ENCODE data around the gene ZYX.

- no peak for TF ChIP-seq CTCF (IDR thresholded peaks at IDR 0.05)
- TF ChIP-seq POLR2AphosphoS5 (IDR thresholded peaks at IDR 0.05): no peak
- TF ChIP-seq POLR2A (IDR thresholded peaks at IDR 0.05): no peak
Measured at GRCh38 chr7:143359771-143360353, 21.3 kb upstream of the ZYX start.

Data from suprapubic skin (tissue), 4 donors.